OCI-LY1 (cell line): ENCODE results near the gene PCDH19.

Experiments
- H2AFZ ChIP-seq: fragments of 200-600 bp; sonication (generic), shearing (Covaris generic); 2 replicates; pipeline ENCODE4 v1.6.0; 2014; ENCODE audit warnings: antibody characterized with exemption, mild to moderate bottlenecking, low read length
- H3F3A ChIP-seq: fragments of 200-600 bp; sonication (generic), shearing (Covaris generic); 2 replicates; pipeline ENCODE4 v1.6.0; 2014; ENCODE audit warnings: mild to moderate bottlenecking, antibody characterized with exemption, low read length, moderate library complexity; ENCODE audit not compliant: insufficient read depth
- H3K27ac ChIP-seq: fragments of 200-600 bp; sonication (generic); 2 replicates; pipeline ENCODE4 v1.5.1; 2014; ENCODE audit warnings: low read length, mixed run types, mild to moderate bottlenecking, low read depth; ENCODE audit not compliant: poor library complexity, severe bottlenecking
- H3K27me3 ChIP-seq: fragments of 200-600 bp; sonication (generic); 2 replicates; pipeline ENCODE4 v1.6.0; 2014; ENCODE audit warnings: antibody characterized with exemption, mild to moderate bottlenecking, low read length, moderate library complexity; ENCODE audit not compliant: insufficient read depth
- H3K36me3 ChIP-seq: fragments of 200-600 bp; sonication (generic); 2 replicates; pipeline ENCODE4 v1.6.1; 2014; ENCODE audit warnings: mild to moderate bottlenecking, antibody characterized with exemption, low read length, moderate library complexity, mixed read lengths; ENCODE audit not compliant: insufficient read depth
- H3K4me1 ChIP-seq: fragments of 200-600 bp; sonication (generic); 2 replicates; pipeline ENCODE4 v1.5.1; 2014; ENCODE audit warnings: mild to moderate bottlenecking, low read length, moderate library complexity; ENCODE audit not compliant: insufficient read depth, severe bottlenecking
- H3K4me2 ChIP-seq: fragments of 200-600 bp; sonication (generic), shearing (Covaris generic); 2 replicates; pipeline ENCODE4 v1.6.1; 2014; ENCODE audit warnings: low read length
- H3K4me3 ChIP-seq: fragments of 200-600 bp; sonication (generic); 2 replicates; pipeline ENCODE4 v1.5.1; 2014; ENCODE audit warnings: low read length, low read depth, mild to moderate bottlenecking, mixed read lengths; ENCODE audit not compliant: poor library complexity, severe bottlenecking
- H3K79me2 ChIP-seq: fragments of 200-600 bp; shearing (Covaris generic); 2 replicates; pipeline ENCODE4 v1.6.1; 2016; ENCODE audit warnings: mixed run types, low read length, mixed read lengths; ENCODE audit not compliant: insufficient read depth
- H3K9ac ChIP-seq: fragments of 200-600 bp; sonication (generic), shearing (Covaris generic); 2 replicates; pipeline ENCODE4 v1.6.1; 2014; ENCODE audit warnings: mild to moderate bottlenecking, low read length, mixed read lengths
- H3K9me2 ChIP-seq: fragments of 200-600 bp; sonication (generic), shearing (Covaris generic); 2 replicates; pipeline ENCODE4 v1.6.1; 2014; ENCODE audit warnings: low read depth, mild to moderate bottlenecking, low read length, mixed read lengths
- H3K9me3 ChIP-seq: fragments of 200-600 bp; shearing (Covaris generic); 2 replicates; pipeline ENCODE4 v1.6.1; 2014; ENCODE audit warnings: low read length, mixed read lengths
- H4K20me1 ChIP-seq: fragments of 200-600 bp; sonication (generic), shearing (Covaris generic); 2 replicates; pipeline ENCODE4 v1.6.0; 2016; ENCODE audit warnings: mild to moderate bottlenecking, low read length; ENCODE audit not compliant: insufficient read depth
- CTCF ChIP-seq: fragments of 200-600 bp; sonication (generic), shearing (Covaris generic); IDR thresholded peaks from 2 replicates; pipeline ENCODE4 v1.5.1; 2017; ENCODE audit warnings: mild to moderate bottlenecking, antibody characterized with exemption, low read length, moderate library complexity, mixed read lengths
- EZH2 ChIP-seq: fragments of 200-600 bp; sonication (generic), shearing (Covaris generic); IDR thresholded peaks from 2 replicates; pipeline ENCODE4 v1.8.0; 2017; ENCODE audit warnings: borderline replicate concordance, mixed run types, mild to moderate bottlenecking, antibody characterized with exemption, low read length, moderate library complexity, mixed read lengths

Gene PCDH19

GRCh38 chrX:100248885-100249493 lies 161.1 kb downstream of the PCDH19 start:
- H3K4me3 ChIP-seq: no peak overlapping the region
- H3K9me3 ChIP-seq: no peaks in the 10 kb centered on the region
- H3K4me1 ChIP-seq: no peaks in the 10 kb centered on the region
- H3K27ac ChIP-seq: no peak overlapping the region
- H4K20me1 ChIP-seq: no peaks in the 10 kb centered on the region
- H2AFZ ChIP-seq: no peak overlapping the region
- H3K9ac ChIP-seq: no peak overlapping the region
- H3K4me2 ChIP-seq: no peak overlapping the region
- TF ChIP-seq CTCF: no peak
- TF ChIP-seq EZH2: no peak
- no peaks in the 10 kb centered on the region for H3K36me3 ChIP-seq
- no peaks in the 10 kb centered on the region for H3K79me2 ChIP-seq
- H3K9me2 ChIP-seq: no peaks in the 10 kb centered on the region
- no peaks in the 10 kb centered on the region for H3K27me3 ChIP-seq
- no peaks in the 10 kb centered on the region for H3F3A ChIP-seq

GRCh38 chrX:100247826-100248225 lies 162.2 kb downstream of the PCDH19 start:
- Histone ChIP-seq H3F3A (no peaks in the 10 kb centered on the region), H2AFZ (no peak overlapping the region), H3K27me3 (no peaks in the 10 kb centered on the region), H3K9me3 (no peaks in the 10 kb centered on the region), H3K27ac (no peak overlapping the region), H3K79me2 (no peaks in the 10 kb centered on the region), H3K9ac (no peak overlapping the region), H4K20me1 (no peaks in the 10 kb centered on the region), H3K4me2 (no peak overlapping the region), H3K36me3 (no peaks in the 10 kb centered on the region), H3K4me3 (no peak overlapping the region), H3K4me1 (no peaks in the 10 kb centered on the region), H3K9me2 (no peaks in the 10 kb centered on the region)
- TF ChIP-seq EZH2 (no peak), CTCF (no peak)

- no peaks in the 10 kb centered on the region for H3K9me2 ChIP-seq
- H3K36me3 ChIP-seq: no peaks in the 10 kb centered on the region
- H3K4me2 ChIP-seq: no peak overlapping the region
- H3K27me3 ChIP-seq: no peaks in the 10 kb centered on the region
- no peak overlapping the region for H3K4me3 ChIP-seq
- H3K4me1 ChIP-seq: no peaks in the 10 kb centered on the region
- no peak overlapping the region for H3K9ac ChIP-seq
- H3K27ac ChIP-seq: no peak overlapping the region
- no peak overlapping the region for H2AFZ ChIP-seq
- TF ChIP-seq CTCF (no peak), EZH2 (no peak)
- H3F3A ChIP-seq: no peaks in the 10 kb centered on the region
- H4K20me1 ChIP-seq: no peaks in the 10 kb centered on the region
- H3K9me3 ChIP-seq: no peaks in the 10 kb centered on the region
- H3K79me2 ChIP-seq: no peaks in the 10 kb centered on the region
Observed at GRCh38 chrX:100244681-100245080, 165.4 kb downstream of the PCDH19 start.
